ENCODE results near the gene HECTD3.
"Not testable (repeated sequence)": the region's sequence is repeated elsewhere in the genome, so short reads cannot be mapped to it uniquely, and the experiment has no call there.

The HECTD3 gene

DNA sequence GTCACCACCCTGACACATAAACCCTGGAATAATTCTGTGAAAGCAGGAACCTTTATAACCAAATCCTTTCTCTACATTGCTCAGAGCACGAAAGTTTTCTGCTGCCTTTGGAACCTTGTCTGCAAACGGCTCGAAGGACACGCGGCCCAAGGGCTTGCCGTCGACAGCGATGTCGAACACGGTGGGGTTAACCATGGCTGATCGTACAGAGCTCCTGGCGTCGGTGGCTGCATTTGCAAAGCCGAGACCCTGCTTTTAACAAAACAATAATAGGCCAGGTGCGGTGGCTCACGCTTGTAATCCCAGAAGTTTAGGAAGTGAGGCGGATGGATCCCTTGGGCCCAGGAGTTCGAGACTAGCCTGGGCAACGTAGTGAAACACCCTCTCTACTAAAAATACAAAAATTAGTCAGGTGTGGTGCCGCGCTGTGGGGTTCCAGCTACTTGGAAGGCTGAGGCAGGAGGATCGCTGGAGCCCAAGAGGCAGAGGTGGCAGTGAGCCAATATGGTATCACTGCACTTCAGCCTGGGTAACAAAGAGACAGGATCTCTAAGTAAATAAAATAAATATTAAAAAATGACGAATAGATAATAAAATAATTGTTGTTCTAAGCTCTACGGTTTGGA, 22.5 kb downstream of the HECTD3 start:
- DNase-seq = no peak

- DNase-seq = no peak
Measured at GRCh38 chr1:44985747-44986359, 25.3 kb downstream of the HECTD3 start.

DNA sequence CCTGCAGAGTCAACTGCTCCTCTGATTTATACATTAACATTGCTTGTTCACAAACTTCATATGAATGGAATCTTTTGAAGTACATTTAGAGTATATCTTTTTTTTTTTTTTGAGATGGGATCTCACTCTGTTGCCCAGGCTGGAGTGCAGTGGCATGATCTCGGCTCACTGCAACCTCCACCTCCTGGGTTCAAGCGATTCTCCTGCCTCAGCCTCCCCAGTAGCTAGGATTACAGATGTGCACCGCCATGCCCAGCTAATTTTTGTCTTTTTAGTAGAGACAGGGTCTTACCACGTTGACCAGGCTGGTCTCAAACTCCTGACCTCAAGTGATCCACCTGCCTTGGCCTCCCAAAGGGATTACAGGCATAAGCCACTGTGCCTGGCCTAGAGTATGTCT, 33.8 kb downstream of the HECTD3 start:
- not testable (repeated sequence) for DNase-seq

- no peak for DNase-seq
Measured at GRCh38 chr1:44976252-44976651, 34.9 kb downstream of the HECTD3 start.

- no peak for DNase-seq
Measured at GRCh38 chr1:44973645-44974044, 37.5 kb downstream of the HECTD3 start.

GRCh38 chr1:44970317-44970716, 40.8 kb downstream of the HECTD3 start:
- DNase-seq = no peak

GRCh38 chr1:44964396-44964795, 46.7 kb downstream of the HECTD3 start:
- no peak for DNase-seq

GRCh38 chr1:44962729-44963128, 48.4 kb downstream of the HECTD3 start:
- DNase-seq = no peak

- not testable (repeated sequence) for DNase-seq
Measured at GRCh38 chr1:44962022-44962421, 49.1 kb downstream of the HECTD3 start.

DNA sequence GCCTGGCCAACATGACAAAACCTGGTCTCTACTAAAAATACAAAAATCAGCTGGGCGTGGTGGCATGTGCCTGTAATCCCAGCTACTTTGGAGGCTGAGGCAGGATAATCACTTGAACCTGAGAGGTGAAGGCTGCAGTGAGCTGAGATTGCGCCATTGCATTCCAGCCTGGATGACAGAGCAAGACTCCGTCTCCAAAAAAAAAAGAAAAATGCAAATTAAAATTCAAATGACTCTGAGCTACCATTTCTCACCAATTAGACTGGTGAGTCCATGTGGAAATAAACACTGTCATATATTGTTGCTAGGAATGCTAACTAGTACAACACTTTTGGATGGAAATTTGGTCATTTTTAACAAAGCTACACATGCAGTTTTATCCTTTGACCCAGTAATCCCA, 53.6 kb downstream of the HECTD3 start:
- DNase-seq = not testable (repeated sequence)

DNA sequence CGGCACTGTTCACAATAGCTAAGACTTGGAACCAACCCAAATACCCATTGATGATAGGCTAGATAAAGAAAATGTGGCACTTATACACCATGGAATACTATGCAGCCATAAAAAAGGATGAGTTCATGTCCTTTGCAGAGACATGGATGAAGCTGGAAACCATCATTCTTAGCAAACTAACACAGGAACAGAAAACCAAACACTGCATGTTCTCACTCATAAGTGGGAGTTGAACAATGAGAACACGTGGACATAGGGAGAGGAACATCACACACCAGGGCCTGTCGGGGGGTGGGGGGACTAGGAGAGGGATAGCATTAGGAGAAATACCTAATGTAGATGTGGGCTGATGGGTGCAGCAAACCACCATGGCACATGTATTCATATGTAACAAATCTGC, 55.0 kb downstream of the HECTD3 start:
- DNase-seq = not testable (repeated sequence)
